ENCODE results near the gene RFTN1.

DNA sequence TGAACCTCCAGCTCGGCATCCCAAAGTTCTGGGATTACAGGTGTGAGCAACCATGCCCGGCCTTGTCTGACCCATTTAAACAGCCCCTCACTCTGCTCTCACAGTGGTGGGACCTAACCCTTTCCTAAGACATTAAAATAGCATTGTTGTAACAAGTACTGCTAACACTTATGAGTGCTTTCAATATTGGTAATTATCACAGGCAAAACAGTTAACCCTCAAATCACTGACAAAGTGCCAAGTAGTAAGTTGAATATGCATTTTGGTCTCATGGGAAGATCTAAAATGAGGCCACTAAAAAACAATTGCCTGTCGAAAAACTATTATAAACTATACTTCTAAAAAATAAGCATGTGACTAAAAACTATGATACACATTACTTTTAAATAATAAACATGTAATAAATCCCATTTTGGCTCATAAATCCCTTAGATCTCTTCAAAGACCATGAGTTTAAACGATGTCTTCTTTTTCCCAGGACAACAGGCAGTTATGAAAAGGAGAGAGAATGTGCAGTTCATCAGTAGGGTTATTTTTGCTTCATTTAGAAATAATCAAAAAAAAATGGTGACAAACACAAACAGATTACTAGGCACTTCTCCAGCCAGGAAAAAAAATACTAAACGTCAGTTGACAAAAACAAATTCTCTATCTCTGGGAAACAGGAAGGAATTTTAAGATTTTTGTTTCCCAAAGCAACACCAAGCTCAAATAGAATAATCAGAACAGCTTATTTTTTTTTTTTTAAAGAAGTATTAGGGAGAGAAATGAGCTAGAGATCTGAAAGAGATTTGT is 95.4 kb downstream of the RFTN1 start:
- TF ChIP-seq EZH2 (IDR thresholded peaks at IDR 0.05; ENCODE audit: borderline replicate concordance, insufficient read depth, low read depth, low read length, poor library complexity, severe bottlenecking): no peak
- TF ChIP-seq, protein P1, sequence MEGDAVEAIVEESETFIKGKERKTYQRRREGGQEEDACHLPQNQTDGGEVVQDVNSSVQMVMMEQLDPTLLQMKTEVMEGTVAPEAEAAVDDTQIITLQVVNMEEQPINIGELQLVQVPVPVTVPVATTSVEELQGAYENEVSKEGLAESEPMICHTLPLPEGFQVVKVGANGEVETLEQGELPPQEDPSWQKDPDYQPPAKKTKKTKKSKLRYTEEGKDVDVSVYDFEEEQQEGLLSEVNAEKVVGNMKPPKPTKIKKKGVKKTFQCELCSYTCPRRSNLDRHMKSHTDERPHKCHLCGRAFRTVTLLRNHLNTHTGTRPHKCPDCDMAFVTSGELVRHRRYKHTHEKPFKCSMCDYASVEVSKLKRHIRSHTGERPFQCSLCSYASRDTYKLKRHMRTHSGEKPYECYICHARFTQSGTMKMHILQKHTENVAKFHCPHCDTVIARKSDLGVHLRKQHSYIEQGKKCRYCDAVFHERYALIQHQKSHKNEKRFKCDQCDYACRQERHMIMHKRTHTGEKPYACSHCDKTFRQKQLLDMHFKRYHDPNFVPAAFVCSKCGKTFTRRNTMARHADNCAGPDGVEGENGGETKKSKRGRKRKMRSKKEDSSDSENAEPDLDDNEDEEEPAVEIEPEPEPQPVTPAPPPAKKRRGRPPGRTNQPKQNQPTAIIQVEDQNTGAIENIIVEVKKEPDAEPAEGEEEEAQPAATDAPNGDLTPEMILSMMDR (IDR thresholded peaks at IDR 0.05): no peak
